ENCODE results near the gene KRTAP2-3. TPM values are rescaled to one million over a fixed set of nuclear protein-coding genes. Genes with fewer than 3 reads are reported as not detected.

The KRTAP2-3 gene
- polyA plus RNA-seq, 10 donors: not detected

- peak in 1 of 3 donors; percentile 16 for DNase-seq
Measured at GRCh38 chr17:41034346-41034935, 25.5 kb downstream of the KRTAP2-3 start, which contains the start of gene KRTAP1-3. Gene KRTAP1-3, minus strand, starts transcription at chr17:41034874. Its CDS starts 53 bp downstream, at chr17:41034821.

- DNase-seq: no peak
Measured at GRCh38 chr17:41029633-41030245, 30.2 kb downstream of the KRTAP2-3 start, which contains the start of gene KRTAP1-4. Gene KRTAP1-4, minus strand, starts transcription at chr17:41030195. Its CDS starts 117 bp downstream, at chr17:41030078.

- peak in 1 of 3 donors; percentile 27 for DNase-seq
Measured at GRCh38 chr17:41026715-41027471, 33.0 kb downstream of the KRTAP2-3 start, which contains the start of gene KRTAP1-5. Gene KRTAP1-5, minus strand, starts transcription at chr17:41027208. Its CDS starts 53 bp downstream, at chr17:41027155.

GRCh38 chr17:41024697-41025096 lies 35.2 kb downstream of the KRTAP2-3 start:
- no peak for DNase-seq

GRCh38 chr17:41020336-41020735 lies 39.6 kb downstream of the KRTAP2-3 start:
- DNase-seq: no peak

GRCh38 chr17:41019415-41019814 lies 40.5 kb downstream of the KRTAP2-3 start:
- no peak for DNase-seq

GRCh38 chr17:41018541-41018940 lies 41.4 kb downstream of the KRTAP2-3 start:
- DNase-seq: no peak

GRCh38 chr17:41016578-41017215 lies 43.2 kb downstream of the KRTAP2-3 start:
- no peak for DNase-seq

GRCh38 chr17:41015454-41015853 lies 44.5 kb downstream of the KRTAP2-3 start:
- DNase-seq: no peak

- peak; percentile 37 to 50 (median 43) for DNase-seq
Measured at GRCh38 chr17:41013606-41014005, 46.3 kb downstream of the KRTAP2-3 start.

- no peak for DNase-seq
Measured at GRCh38 chr17:41013181-41013580, 46.7 kb downstream of the KRTAP2-3 start.

GRCh38 chr17:41012326-41013120 lies 47.4 kb downstream of the KRTAP2-3 start:
- no peak for DNase-seq

- no peak for DNase-seq
Measured at GRCh38 chr17:41010441-41010840, 49.5 kb downstream of the KRTAP2-3 start.

- DNase-seq: no peak
Measured at GRCh38 chr17:41009936-41010335, 50.0 kb downstream of the KRTAP2-3 start.

GRCh38 chr17:41009301-41009760 lies 50.6 kb downstream of the KRTAP2-3 start:
- no peak for DNase-seq

Other genes with a start within 250 kb of the KRTAP2-3 start
- gene KRT10, start 237.5 kb downstream of the KRTAP2-3 start, polyA plus RNA-seq (ENCODE audit: insufficient read length in 10 of 10): 100 to 1,000 TPM in 2 of 10 donors, 10 to 100 TPM in 8; 31.8 to 603 (median 39.3) TPM
- under 1 TPM in 7 of 10 donors, not detected in 3; 0.08 to 0.76 (median 0.27) TPM for gene KRT12, start 192.9 kb downstream of the KRTAP2-3 start, polyA plus RNA-seq (ENCODE audit: insufficient read length in 10 of 10)
- gene KRT20, start 174.9 kb downstream of the KRTAP2-3 start, polyA plus RNA-seq (ENCODE audit: insufficient read length in 10 of 10): under 1 TPM in 4 of 10 donors, not detected in 6; 0.13 to 0.24 (median 0.21) TPM
- 1 to 10 TPM in 2 of 10 donors, under 1 TPM in 5, not detected in 3; 0.16 to 2.7 (median 0.22) TPM for gene KRT23, start 122.5 kb downstream of the KRTAP2-3 start, polyA plus RNA-seq (ENCODE audit: insufficient read length in 10 of 10)
- gene KRT39, start 93.2 kb downstream of the KRTAP2-3 start, polyA plus RNA-seq (ENCODE audit: insufficient read length in 10 of 10): 1 to 10 TPM; 2.9 to 9.6 (median 5.2) TPM
- gene KRT40, start 75.8 kb downstream of the KRTAP2-3 start, polyA plus RNA-seq (ENCODE audit: insufficient read length in 10 of 10): 10 to 100 TPM in 6 of 10 donors, 1 to 10 TPM in 4; 3.5 to 18.2 (median 10.4) TPM
- gene KRTAP3-3, start 66.0 kb downstream of the KRTAP2-3 start, polyA plus RNA-seq (ENCODE audit: insufficient read length in 10 of 10): not detected
- gene KRTAP3-2, start 60.2 kb downstream of the KRTAP2-3 start, polyA plus RNA-seq (ENCODE audit: insufficient read length in 10 of 10): under 1 TPM in 9 of 10 donors, not detected in 1; 0.29 to 0.91 (median 0.58) TPM
- not detected for gene KRTAP3-1, start 51.0 kb downstream of the KRTAP2-3 start, polyA plus RNA-seq (ENCODE audit: insufficient read length in 10 of 10)
- not detected for gene KRTAP1-5, start 32.9 kb downstream of the KRTAP2-3 start, polyA plus RNA-seq (ENCODE audit: insufficient read length in 10 of 10)
- gene KRTAP1-4, start 29.9 kb downstream of the KRTAP2-3 start, polyA plus RNA-seq (ENCODE audit: insufficient read length in 10 of 10): not detected
- under 1 TPM in 1 of 10 donors, not detected in 9; 0.25 TPM for gene KRTAP1-3, start 25.2 kb downstream of the KRTAP2-3 start, polyA plus RNA-seq (ENCODE audit: insufficient read length in 10 of 10)
- gene KRTAP1-1, start 18.7 kb downstream of the KRTAP2-3 start, polyA plus RNA-seq (ENCODE audit: insufficient read length in 10 of 10): not detected
- gene KRTAP2-1, start 12.8 kb downstream of the KRTAP2-3 start, polyA plus RNA-seq (ENCODE audit: insufficient read length in 10 of 10): not detected
- not detected for gene KRTAP2-2, start 4.9 kb downstream of the KRTAP2-3 start, polyA plus RNA-seq (ENCODE audit: insufficient read length in 10 of 10)
- gene KRTAP2-4, start 5.8 kb upstream of the KRTAP2-3 start, polyA plus RNA-seq (ENCODE audit: insufficient read length in 10 of 10): not detected
- gene KRTAP4-7, start 24.0 kb upstream of the KRTAP2-3 start, polyA plus RNA-seq (ENCODE audit: insufficient read length in 10 of 10): not detected
- gene KRTAP4-8, start 38.0 kb upstream of the KRTAP2-3 start, polyA plus RNA-seq (ENCODE audit: insufficient read length in 10 of 10): not detected
- not detected for gene KRTAP4-16, start 42.1 kb upstream of the KRTAP2-3 start, polyA plus RNA-seq (ENCODE audit: insufficient read length in 10 of 10)
- not detected for gene KRTAP4-9, start 45.3 kb upstream of the KRTAP2-3 start, polyA plus RNA-seq (ENCODE audit: insufficient read length in 10 of 10)
- gene KRTAP4-11, start 58.3 kb upstream of the KRTAP2-3 start, polyA plus RNA-seq (ENCODE audit: insufficient read length in 10 of 10): not detected
- not detected for gene KRTAP4-12, start 64.1 kb upstream of the KRTAP2-3 start, polyA plus RNA-seq (ENCODE audit: insufficient read length in 10 of 10)
- not detected for gene KRTAP4-6, start 80.4 kb upstream of the KRTAP2-3 start, polyA plus RNA-seq (ENCODE audit: insufficient read length in 10 of 10)
- gene KRTAP4-5, start 89.7 kb upstream of the KRTAP2-3 start, polyA plus RNA-seq (ENCODE audit: insufficient read length in 10 of 10): not detected
- gene KRTAP4-4, start 100.6 kb upstream of the KRTAP2-3 start, polyA plus RNA-seq (ENCODE audit: insufficient read length in 10 of 10): not detected
- not detected for gene KRTAP4-3, start 108.1 kb upstream of the KRTAP2-3 start, polyA plus RNA-seq (ENCODE audit: insufficient read length in 10 of 10)
- not detected for gene KRTAP4-2, start 118.1 kb upstream of the KRTAP2-3 start, polyA plus RNA-seq (ENCODE audit: insufficient read length in 10 of 10)
- not detected for gene KRTAP4-1, start 124.8 kb upstream of the KRTAP2-3 start, polyA plus RNA-seq (ENCODE audit: insufficient read length in 10 of 10)
- gene KRTAP9-1, start 129.8 kb upstream of the KRTAP2-3 start, polyA plus RNA-seq (ENCODE audit: insufficient read length in 10 of 10): not detected
- not detected for gene KRTAP9-2, start 166.5 kb upstream of the KRTAP2-3 start, polyA plus RNA-seq (ENCODE audit: insufficient read length in 10 of 10)
- gene KRTAP9-3, start 172.3 kb upstream of the KRTAP2-3 start, polyA plus RNA-seq (ENCODE audit: insufficient read length in 10 of 10): not detected
- not detected for gene KRTAP9-8, start 177.9 kb upstream of the KRTAP2-3 start, polyA plus RNA-seq (ENCODE audit: insufficient read length in 10 of 10)
- not detected for gene KRTAP9-4, start 189.6 kb upstream of the KRTAP2-3 start, polyA plus RNA-seq (ENCODE audit: insufficient read length in 10 of 10)
- gene KRTAP9-9, start 195.3 kb upstream of the KRTAP2-3 start, polyA plus RNA-seq (ENCODE audit: insufficient read length in 10 of 10): not detected
- under 1 TPM in 5 of 10 donors, not detected in 5; 0.15 to 0.30 (median 0.27) TPM for gene KRTAP9-6, start 205.3 kb upstream of the KRTAP2-3 start, polyA plus RNA-seq (ENCODE audit: insufficient read length in 10 of 10)
- gene KRTAP9-7, start 215.6 kb upstream of the KRTAP2-3 start, polyA plus RNA-seq (ENCODE audit: insufficient read length in 10 of 10): not detected
- not detected for gene KRTAP29-1, start 242.7 kb upstream of the KRTAP2-3 start, polyA plus RNA-seq (ENCODE audit: insufficient read length in 10 of 10)
- not detected for gene KRTAP16-1, start 249.2 kb upstream of the KRTAP2-3 start, polyA plus RNA-seq (ENCODE audit: insufficient read length in 10 of 10)

Measured in muscle of back (tissue), 11 donors.